H1 (cell line): ENCODE results near the gene RNF144A. TPM values are rescaled to one million over a fixed set of nuclear protein-coding genes. Genes with fewer than 3 reads are reported as not detected.

Experiments
- CTCF ChIA-PET: fragments of 300-600 bp; sonication (Branson Sonifier 250); formaldehyde crosslinking; loops from one replicate; lab custom pipeline; 2021; ENCODE audit not compliant: partially characterized antibody; lab: Charles Lee
- POLR2A ChIA-PET: fragments of 300-600 bp; sonication (Branson Sonifier 250); formaldehyde crosslinking; loops from one replicate; lab custom pipeline; 2021; ENCODE audit warnings: inconsistent platforms; ENCODE audit not compliant: partially characterized antibody; lab: Charles Lee
- DNase-seq, 2 experiments: peaks; one replicate each; pipeline versions ENCODE4 v3.0.0 to v3.0.0-alpha.2; 2010 to 2022; ENCODE audit warnings: low spot score in 2 of 2, low read depth in 1 of 2, mixed read lengths in 1 of 2
- FAIRE-seq: peaks from 2 replicates; lab custom pipeline; 2011; peaks lifted over from hg19 to GRCh38; lab: Jason Lieb, UNC
- H2AFZ ChIP-seq: 2 replicates; pipeline ENCODE4 v1.8.1; 2012; ENCODE audit warnings: low read length, inconsistent platforms
- H2AK5ac ChIP-seq: 2 replicates; pipeline ENCODE4 v1.6.1; 2013; ENCODE audit warnings: low read depth, low read length
- H2BK120ac ChIP-seq: replicated peaks from 2 replicates; pipeline ENCODE3; 2013; ENCODE audit warnings: low read depth, low read length, inconsistent platforms
- H2BK12ac ChIP-seq: 2 replicates; pipeline ENCODE4 v1.6.1; 2013; ENCODE audit warnings: low read depth, low read length
- H2BK15ac ChIP-seq: 2 replicates; pipeline ENCODE4 v1.6.1; 2013; ENCODE audit warnings: low read length
- H2BK20ac ChIP-seq: 2 replicates; pipeline ENCODE4 v1.6.1; 2013; ENCODE audit warnings: low read length
- H2BK5ac ChIP-seq: 2 replicates; pipeline ENCODE4 v1.6.1; 2013; ENCODE audit warnings: low read depth, low read length
- H3K14ac ChIP-seq: 2 replicates; pipeline ENCODE4 v1.6.1; 2013; ENCODE audit warnings: inconsistent platforms; ENCODE audit not compliant: insufficient read length
- H3K18ac ChIP-seq: 2 replicates; pipeline ENCODE4 v1.6.1; 2013; ENCODE audit warnings: low read length; ENCODE audit errors: extremely low read depth
- H3K23ac ChIP-seq: 2 replicates; pipeline ENCODE4 v1.6.1; 2013; ENCODE audit warnings: inconsistent platforms; ENCODE audit not compliant: insufficient read length
- H3K23me2 ChIP-seq: 2 replicates; pipeline ENCODE4 v1.6.1; 2013; ENCODE audit warnings: low read depth, low read length
- H3K27ac ChIP-seq: 2 replicates; pipeline ENCODE4 v1.6.1; 2011; ENCODE audit warnings: low read depth, low read length, inconsistent platforms
- H3K27me3 ChIP-seq, 4 experiments: replicated peaks in 1 of 4; 1 replicate in 1 of 4; 2 replicates in 3 of 4; pipeline versions ENCODE4 v1.6.1 to v1.8.1; 2011 to 2013; ENCODE audit warnings: low read length in 3 of 4, mild to moderate bottlenecking in 3 of 4, inconsistent platforms in 2 of 4, mixed read lengths in 2 of 4, moderate library complexity in 1 of 4; ENCODE audit not compliant: control insufficient read depth in 3 of 4, insufficient read depth in 3 of 4; ENCODE audit errors: extremely low read depth in 1 of 4
- H3K36me3 ChIP-seq, 4 experiments: 2 replicates each; pipeline versions ENCODE4 v1.6.1 to v1.8.1; 2011 to 2013; ENCODE audit warnings: mild to moderate bottlenecking in 4 of 4, low read length in 3 of 4, moderate library complexity in 2 of 4, control low read depth in 1 of 4, inconsistent platforms in 1 of 4; ENCODE audit not compliant: insufficient read depth in 4 of 4, control insufficient read depth in 2 of 4
- H3K4ac ChIP-seq: replicated peaks from 2 replicates; pipeline ENCODE3; 2013; ENCODE audit warnings: low read length, low read depth, mixed read lengths, inconsistent platforms; ENCODE audit not compliant: insufficient read length
- H3K4me1 ChIP-seq, 4 experiments: replicated peaks in 1 of 4; 1 replicate in 1 of 4; 2 replicates in 3 of 4; pipeline versions ENCODE4 v1.6.1 to v1.8.1; 2011 to 2013; ENCODE audit warnings: low read length in 3 of 4, inconsistent platforms in 2 of 4, mixed read lengths in 1 of 4; ENCODE audit not compliant: insufficient read depth in 4 of 4, control insufficient read depth in 3 of 4
- H3K4me2 ChIP-seq, 2 experiments: 2 replicates each; pipeline versions ENCODE4 v1.6.1 to v1.8.1; 2011 to 2013; ENCODE audit warnings: low read depth in 2 of 2, low read length in 2 of 2, control low read depth in 1 of 2, inconsistent platforms in 1 of 2, mild to moderate bottlenecking in 1 of 2; ENCODE audit not compliant: insufficient read depth in 1 of 2
- H3K4me3 ChIP-seq, 4 experiments: fragments of 200-600, 300-600 bp in 1 of 4; sonication (generic), shearing (Covaris generic), sonication (Bioruptor Twin) in 1 of 4; 2 replicates each; pipeline versions ENCODE4 v1.5.1 to v1.8.1; 2011 to 2016; ENCODE audit warnings: low read length in 4 of 4, low read depth in 3 of 4, control low read depth in 2 of 4, inconsistent platforms in 2 of 4, mild to moderate bottlenecking in 2 of 4, mixed read lengths in 1 of 4, moderate library complexity in 1 of 4; ENCODE audit not compliant: insufficient read depth in 2 of 4; ENCODE audit errors: extremely low read depth in 1 of 4
- H3K56ac ChIP-seq: replicated peaks from 2 replicates; pipeline ENCODE3; 2013; ENCODE audit warnings: low read depth, mild to moderate bottlenecking, mixed read lengths, low read length, inconsistent platforms; ENCODE audit not compliant: insufficient read length
- H3K79me1 ChIP-seq: 2 replicates; pipeline ENCODE4 v1.6.1; 2013; ENCODE audit warnings: low read depth, low read length, control low read depth
- H3K79me2 ChIP-seq, 2 experiments: 2 replicates each; pipeline versions ENCODE4 v1.6.1 to v1.8.1; 2012 to 2013; ENCODE audit warnings: low read length in 2 of 2, mild to moderate bottlenecking in 2 of 2, inconsistent platforms in 1 of 2; ENCODE audit not compliant: insufficient read depth in 2 of 2, control insufficient read depth in 1 of 2
- H3K9ac ChIP-seq, 4 experiments: replicated peaks in 1 of 4; 1 replicate in 1 of 4; 2 replicates in 3 of 4; pipeline versions ENCODE4 v1.6.1 to v1.8.1; 2011 to 2013; ENCODE audit warnings: low read depth in 3 of 4, low read length in 3 of 4, control low read depth in 2 of 4, mild to moderate bottlenecking in 2 of 4, moderate library complexity in 2 of 4, inconsistent platforms in 1 of 4; ENCODE audit errors: extremely low read depth in 1 of 4
- H3K9me3 ChIP-seq, 2 experiments: 2 replicates each; pipeline versions ENCODE4 v1.6.1 to v1.8.1; 2012 to 2013; ENCODE audit warnings: mild to moderate bottlenecking in 2 of 2, moderate library complexity in 2 of 2, control low read depth in 1 of 2, inconsistent platforms in 1 of 2, low read depth in 1 of 2, low read length in 1 of 2, mixed read lengths in 1 of 2; ENCODE audit not compliant: insufficient read depth in 2 of 2
- H4K20me1 ChIP-seq, 2 experiments: replicated peaks in 1 of 2; 2 replicates each; pipeline versions ENCODE3 to v1.8.1; 2011 to 2013; ENCODE audit warnings: inconsistent platforms in 2 of 2, low read length in 2 of 2, mild to moderate bottlenecking in 1 of 2; ENCODE audit not compliant: insufficient read depth in 2 of 2, control insufficient read depth in 1 of 2
- H4K5ac ChIP-seq: 2 replicates; pipeline ENCODE4 v1.6.1; 2013; ENCODE audit warnings: low read length, low read depth, mixed read lengths, inconsistent platforms; ENCODE audit not compliant: insufficient read length
- H4K8ac ChIP-seq: 2 replicates; pipeline ENCODE4 v1.8.0; 2013; ENCODE audit warnings: mild to moderate bottlenecking, moderate library complexity, low read length, inconsistent platforms; ENCODE audit not compliant: insufficient read depth; ENCODE audit errors: extremely low read depth
- H4K91ac ChIP-seq: replicated peaks from 2 replicates; pipeline ENCODE3; 2013; ENCODE audit warnings: low read length, mixed read lengths, inconsistent platforms; ENCODE audit not compliant: insufficient read length
- ASH2L ChIP-seq: fragments of 200-600, 300-600 bp; sonication (generic); IDR thresholded peaks from one replicate; pipeline ENCODE4 v1.7.1; 2017; ENCODE audit warnings: low read length
- CHD1 ChIP-seq: IDR thresholded peaks from 2 replicates; pipeline ENCODE4 v1.6.1; 2012; ENCODE audit warnings: low read depth, low read length, improper control_type of control experiment
- EGR1 ChIP-seq: IDR thresholded peaks from 2 replicates; pipeline ENCODE4 v1.6.1; 2011; ENCODE audit warnings: low read depth, low read length, borderline replicate concordance
- GTF2F1 ChIP-seq: IDR thresholded peaks from 2 replicates; pipeline ENCODE4 v1.6.1; 2012; ENCODE audit warnings: low read depth, low read length, improper control_type of control experiment, borderline replicate concordance
- HDAC6 ChIP-seq: IDR thresholded peaks from one replicate; pipeline ENCODE4 v1.7.1; 2012; ENCODE audit warnings: low read depth, mild to moderate bottlenecking, inconsistent platforms, low read length, moderate library complexity
- NANOG ChIP-seq: IDR thresholded peaks from 2 replicates; pipeline ENCODE4 v1.6.1; 2011; ENCODE audit warnings: low read length, low read depth, mild to moderate bottlenecking, inconsistent platforms; ENCODE audit not compliant: insufficient read depth, poor library complexity, severe bottlenecking
- POLR2A ChIP-seq, 2 experiments: IDR thresholded peaks; 1 replicate in 1 of 2; 2 replicates in 1 of 2; pipeline ENCODE4 v1.6.1; 2011; ENCODE audit warnings: low read depth in 2 of 2, low read length in 2 of 2, mild to moderate bottlenecking in 2 of 2; ENCODE audit errors: control extremely low read depth in 1 of 2
- SAP30 ChIP-seq: fragments of 300-600 bp; sonication (generic); IDR thresholded peaks from 2 replicates; pipeline ENCODE4 v1.7.1; 2012; ENCODE audit warnings: low read length, moderate library complexity, mild to moderate bottlenecking, inconsistent platforms; ENCODE audit not compliant: insufficient read depth, insufficient replicate concordance
- SP1 ChIP-seq: IDR thresholded peaks from 2 replicates; pipeline ENCODE4 v1.6.1; 2011; ENCODE audit warnings: low read depth, low read length
- SUZ12 ChIP-seq: fragments of 200-600 bp; sonication (generic); IDR thresholded peaks from 2 replicates; pipeline ENCODE4 v1.6.1; 2012; ENCODE audit warnings: mild to moderate bottlenecking, inconsistent platforms, low read length, moderate library complexity, mixed read lengths
- WGBS, 2 experiments: shearing (Covaris generic) in 1 of 2; methylation state at CpG; one replicate each; pipeline versions ENCODE4 v1.1.6 to v1.1.7; 2013 to 2015; ENCODE audit warnings: low lambda C conversion rate in 2 of 2, mixed read lengths in 2 of 2, inconsistent platforms in 1 of 2, low coverage in 1 of 2, missing lambda C conversion rate in 1 of 2; ENCODE audit not compliant: insufficient replicate concordance in 2 of 2, insufficient coverage in 1 of 2, insufficient read length in 1 of 2; ENCODE audit errors: extremely low coverage in 1 of 2, missing lambda C conversion rate in 1 of 2; 5-methylcytosine and 5-hydroxymethylcytosine counted together
- polyA plus RNA-seq, 7 experiments: library from polyadenylated mRNA; depleted of rRNA in 3 of 7; stranded (reverse) in 5 of 7; unstranded in 2 of 7; fragments of >200 nt in 5 of 7; fragments of 200-250 nt in 2 of 7; gene quantifications; 1 replicate in 5 of 7; 2 replicates in 1 of 7; 4 replicates in 1 of 7; pipeline versions ENCODE4 v1.2.1 to v1.2.3, GENCODE V29; 2011 to 2013; ENCODE audit warnings: missing spikeins in 2 of 7, mixed read lengths in 2 of 7
- total RNA-seq: library from RNA; stranded (reverse); fragmentation: NEBNext Ultra II Directional; extraction: Animal tissue kit (Norgen Biotek cat#: 25700); gene quantifications from 2 replicates; pipeline ENCODE4 v1.2.1, GENCODE V29; 2021

Gene RNF144A
- total and polyA plus RNA-seq, 2 of the 8 experiments (the other 6 are each of a cell fraction or from before 2014, with no cell fraction given) = 14.0 to 15.0 TPM

GRCh38 chr2:6954586-6954985 is 37.4 kb downstream of the RNF144A start:
- ChIA-PET CTCF (interaction anchor here (0.6 to 0.7 kb wide), 2 partner anchors 33 to 98 kb away, joined by 3 to 4 read pairs; no protein-coding TSS in a partner anchor), POLR2A (no interaction called here)
- no peak for TF ChIP-seq GTF2F1
- TF ChIP-seq SUZ12 = no peak
- no peak for TF ChIP-seq ASH2L
- TF ChIP-seq SAP30 = no peak
- no peak for TF ChIP-seq NANOG
- no peak for TF ChIP-seq POLR2A (IDR thresholded peaks at IDR 0.05; ENCODE audit: control extremely low read depth in 1 of 2, low read depth in 2 of 2, low read length in 2 of 2)
- TF ChIP-seq EGR1 = no peak
- TF ChIP-seq CHD1 = no peak
- no peak for TF ChIP-seq HDAC6
- TF ChIP-seq SP1 = no peak
- Histone ChIP-seq H2AFZ (no peak overlapping the region), H2BK12ac (no peak overlapping the region), H2BK120ac (no peak overlapping the region), H3K23ac (no peak overlapping the region), H3K27ac (no peak overlapping the region), H2BK20ac (no peak overlapping the region), H3K9ac (no peak overlapping the region), H3K18ac (no peak overlapping the region), H3K36me3 (no peaks in the 10 kb centered on the region), H4K91ac (no peak overlapping the region), H3K4me3 (no peak overlapping the region), H3K4me2 (no peak overlapping the region), H3K79me1 (no peaks in the 10 kb centered on the region; the same call in none of the 2 replicates), H4K20me1 (no peaks in the 10 kb centered on the region), H3K56ac (no peak overlapping the region), H3K14ac (no peak overlapping the region), H4K8ac (no peak overlapping the region), H3K9me3 (no peaks in the 10 kb centered on the region), H3K4ac (no peak overlapping the region), H3K79me2 (no peaks in the 10 kb centered on the region), H3K27me3 (no peaks in the 10 kb centered on the region), H3K4me1 (no peaks in the 10 kb centered on the region; a peak in 1 of 7 replicates), H2BK5ac (no peak overlapping the region), H2AK5ac (no peak overlapping the region), H4K5ac (no peak overlapping the region), H2BK15ac (no peak overlapping the region), H3K23me2 (no peaks in the 10 kb centered on the region)
- DNase-seq (no peak), FAIRE-seq (no peak)
- WGBS, 2 experiments = 93% methylated on average over 4 of the region's 4 CpGs; no CpG with 5 or more reads in 1 of the 2 experiments
